Prostate gland (tissue), 2 donors: Measurements from ENCODE around the gene EIF3K. TPM values are rescaled to one million over a fixed set of nuclear protein-coding genes. Genes with fewer than 3 reads are reported as not detected.

Experiments
- DNase-seq: peaks from one replicate; pipeline ENCODE4 v3.0.0-alpha.2; 2019; ENCODE audit warnings: low spot score
- H3K27ac ChIP-seq, 2 donors: fragments of 200-600 bp; sonication (generic); 2 replicates each; pipeline ENCODE4 v1.5.1; 2017 to 2019
- H3K27me3 ChIP-seq: fragments of 200-600 bp; sonication (generic); replicated peaks from 2 replicates; pipeline ENCODE4 v1.5.1; 2019; ENCODE audit not compliant: insufficient read depth
- H3K36me3 ChIP-seq, 2 donors: fragments of 200-600 bp; sonication (generic); 1 replicate in 1 of 2; 2 replicates in 1 of 2; pipeline versions ENCODE4 v1.5.1 to v1.8.1; 2017 to 2019
- H3K4me1 ChIP-seq: fragments of 200-600 bp; sonication (generic); replicated peaks from 2 replicates; pipeline ENCODE4 v1.5.1; 2019
- H3K4me3 ChIP-seq, 2 donors: fragments of 200-600 bp; sonication (generic); 2 replicates each; pipeline ENCODE4 v1.5.1; 2017 to 2019
- H3K9me3 ChIP-seq: fragments of 200-600 bp; sonication (generic); 2 replicates; pipeline ENCODE4 v1.5.1; 2017
- CTCF ChIP-seq, 4 experiments: fragments of 200-600 bp in 2 of 4; fragments of 450-650 bp in 2 of 4; sonication (generic) in 2 of 4; IDR thresholded peaks; 1 replicate in 3 of 4; 2 replicates in 1 of 4; pipeline ENCODE4 v1.5.1; 2016 to 2019; ENCODE audit warnings: antibody characterized with exemption in 4 of 4, mild to moderate bottlenecking in 2 of 4, moderate library complexity in 2 of 4
- POLR2A ChIP-seq: fragments of 450-650 bp; IDR thresholded peaks from one replicate; pipeline ENCODE4 v1.6.1; 2016; ENCODE audit warnings: antibody characterized with exemption, mild to moderate bottlenecking
- POLR2AphosphoS5 ChIP-seq: sonication (generic); formaldehyde crosslinking; IDR thresholded peaks from one replicate; pipeline ENCODE4 v1.6.1; 2017; ENCODE audit warnings: antibody characterized with exemption
- WGBS: methylation state at CpG from one replicate; pipeline ENCODE4 v1.1.5; 2018; 5-methylcytosine and 5-hydroxymethylcytosine counted together
- intact Hi-C: fragments of 100-400 bp; cut with DNase I; formaldehyde crosslinking; loops from one replicate; pipeline ENCODE4 v1.14.2; 2022
- total RNA-seq, 2 donors: library from RNA; depleted of rRNA; stranded (reverse); fragments of >200 nt; gene quantifications; one replicate each; pipeline ENCODE4 v1.1.0, GENCODE V29; 2016

Gene EIF3K
- total RNA-seq, 2 donors from 2014 or later = 368 to 618 TPM

- intact Hi-C loops = no loop called here
- Histone ChIP-seq H3K4me1 (peaks cover 31% of the 10 kb centered on the region), H3K27me3 (no peaks in the 10 kb centered on the region), H3K4me3 (no peak overlapping the region), H3K9me3 (no peaks in the 10 kb centered on the region), H3K36me3 (no peaks in the 10 kb centered on the region), H3K27ac (peak overlapping the region; percentile 16 to 26)
- no peak for TF ChIP-seq POLR2A
- TF ChIP-seq CTCF (IDR thresholded peaks at IDR 0.05) = no peak
- TF ChIP-seq POLR2AphosphoS5 = no peak
- DNase-seq = no peak
- WGBS = 82% methylated on average over 7 of the region's 7 CpGs
These were observed 60.0 kb downstream of the EIF3K start for GRCh38 chr19:38678891-38679494.

GRCh38 chr19:38679839-38680238 is 60.9 kb downstream of the EIF3K start:
- TF ChIP-seq CTCF (IDR thresholded peaks at IDR 0.05) (no peak), POLR2A (no peak), POLR2AphosphoS5 (no peak)
- Histone ChIP-seq H3K9me3 (no peaks in the 10 kb centered on the region), H3K4me3 (no peak overlapping the region), H3K27ac (peak overlapping the region in 1 of 2 donors; percentile 26), H3K4me1 (peaks cover 35% of the 10 kb centered on the region), H3K27me3 (no peaks in the 10 kb centered on the region), H3K36me3 (no peaks in the 10 kb centered on the region)
- WGBS = 65% methylated on average over 4 of the region's 4 CpGs
- DNase-seq = no peak
- intact Hi-C loops = no loop called here

- TF ChIP-seq POLR2AphosphoS5 (no peak), POLR2A (no peak), CTCF (IDR thresholded peaks at IDR 0.05) (no peak)
- Histone ChIP-seq H3K4me3 (no peak overlapping the region), H3K9me3 (no peaks in the 10 kb centered on the region), H3K27ac (peak overlapping the region; percentile 94 to 96), H3K27me3 (no peaks in the 10 kb centered on the region), H3K4me1 (peaks cover 34% of the 10 kb centered on the region), H3K36me3 (no peaks in the 10 kb centered on the region)
- DNase-seq = no peak
- intact Hi-C loops = no loop called here
- 89% methylated on average over 11 of the region's 11 CpGs for WGBS
These were observed 63.3 kb downstream of the EIF3K start for GRCh38 chr19:38682195-38682867.

GRCh38 chr19:38682872-38683392 is 63.9 kb downstream of the EIF3K start:
- no peaks in the 10 kb centered on the region for H3K36me3 ChIP-seq
- TF ChIP-seq CTCF (IDR thresholded peaks at IDR 0.05) = no peak
- no peak for TF ChIP-seq POLR2A
- TF ChIP-seq POLR2AphosphoS5 = no peak
- 73% methylated on average over 7 of the region's 7 CpGs for WGBS
- intact Hi-C loops = no loop called here
- peak overlapping the region; percentile 94 to 96 for H3K27ac ChIP-seq
- H3K4me3 ChIP-seq = no peak overlapping the region
- peaks cover 34% of the 10 kb centered on the region for H3K4me1 ChIP-seq
- no peaks in the 10 kb centered on the region for H3K27me3 ChIP-seq
- H3K9me3 ChIP-seq = no peaks in the 10 kb centered on the region
- DNase-seq = no peak
